Measurements from ENCODE around the gene ARSK. TPM values are rescaled to one million over a fixed set of nuclear protein-coding genes. Genes with fewer than 3 reads are reported as not detected.
"Not testable (repeated sequence)": the region's sequence is repeated elsewhere in the genome, so short reads cannot be mapped to it uniquely, and the experiment has no call there.

The ARSK gene
- total RNA-seq, 1 donor from 2014 or later, result 7.5 TPM

GRCh38 chr5:95620030-95620869 is 65.3 kb downstream of the ARSK start, which contains the start of gene GPR150:
TSS of gene GPR150 (plus strand) at chr5:95620087. CDS start at chr5:95620276, 189 bp downstream.
- no peak for DNase-seq (ENCODE audit: extremely low read depth, low read depth, low spot score)

- no peak for DNase-seq (ENCODE audit: extremely low read depth, low read depth, low spot score)
These were observed 66.3 kb downstream of the ARSK start for GRCh38 chr5:95620870-95621838.

DNA sequence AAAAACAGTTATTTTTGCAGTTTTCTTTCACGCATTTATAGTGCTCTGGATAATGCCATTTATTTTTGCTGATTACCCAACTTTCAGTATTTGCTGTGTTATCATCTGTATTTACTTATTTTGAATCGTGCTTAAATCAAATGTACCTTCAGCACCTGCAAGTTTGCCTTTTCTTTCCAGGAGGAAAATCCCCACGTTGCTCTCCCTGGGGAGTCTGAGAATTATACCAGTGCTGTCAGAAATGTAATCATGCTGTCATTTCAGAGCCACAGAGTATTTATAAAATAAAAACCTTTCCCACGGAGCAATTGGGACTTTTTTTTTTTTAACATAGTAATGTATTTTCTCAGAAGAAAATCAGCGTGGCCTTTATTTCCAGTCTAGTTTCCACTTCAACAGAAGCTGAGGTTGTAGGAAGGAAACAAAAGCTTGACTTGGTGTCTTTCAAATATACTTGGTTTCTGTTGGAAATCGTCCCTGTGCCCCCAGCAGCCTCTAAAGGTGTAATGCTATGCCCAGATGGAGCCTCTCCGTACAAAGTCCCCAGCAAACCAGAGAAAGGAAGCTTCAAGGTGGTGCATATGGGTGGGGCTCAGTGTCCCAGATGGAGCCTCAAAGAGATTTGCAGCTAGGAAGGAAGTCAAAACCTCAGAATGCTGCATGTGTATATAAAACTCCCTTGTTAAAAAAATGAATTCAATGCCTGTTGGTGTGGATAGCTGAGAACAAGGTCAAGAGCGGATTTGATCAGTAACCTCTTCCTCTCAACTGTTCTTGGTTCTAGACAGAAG is 67.1 kb downstream of the ARSK start:
- DNase-seq (ENCODE audit: extremely low read depth, low read depth, low spot score), result no peak

- DNase-seq (ENCODE audit: extremely low read depth, low read depth, low spot score), result no peak
These were observed 68.8 kb downstream of the ARSK start for GRCh38 chr5:95623706-95624105.

- DNase-seq (ENCODE audit: extremely low read depth, low read depth, low spot score), result no peak
These were observed 69.5 kb downstream of the ARSK start for GRCh38 chr5:95624368-95624767.

DNA sequence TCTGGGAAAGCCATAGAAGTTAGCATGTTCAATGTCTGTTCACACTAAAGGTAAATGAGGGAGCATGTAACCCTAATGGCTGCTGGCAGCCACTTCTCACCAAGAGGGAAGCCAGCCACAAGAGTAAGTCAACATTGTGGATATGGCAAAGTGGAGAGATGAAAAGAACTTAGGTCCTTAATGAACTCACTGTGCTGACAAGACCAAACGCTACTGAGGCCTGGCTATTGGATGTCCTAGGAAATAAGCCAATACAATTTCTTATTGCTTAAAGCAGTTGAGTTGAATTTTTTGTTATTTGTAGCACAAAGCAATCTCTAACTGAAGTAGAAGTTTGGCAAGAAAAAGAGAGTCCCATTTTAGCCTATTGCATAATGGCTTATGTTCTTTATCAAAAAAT is 71.8 kb downstream of the ARSK start:
- no peak for DNase-seq (ENCODE audit: extremely low read depth, low read depth, low spot score)

DNA sequence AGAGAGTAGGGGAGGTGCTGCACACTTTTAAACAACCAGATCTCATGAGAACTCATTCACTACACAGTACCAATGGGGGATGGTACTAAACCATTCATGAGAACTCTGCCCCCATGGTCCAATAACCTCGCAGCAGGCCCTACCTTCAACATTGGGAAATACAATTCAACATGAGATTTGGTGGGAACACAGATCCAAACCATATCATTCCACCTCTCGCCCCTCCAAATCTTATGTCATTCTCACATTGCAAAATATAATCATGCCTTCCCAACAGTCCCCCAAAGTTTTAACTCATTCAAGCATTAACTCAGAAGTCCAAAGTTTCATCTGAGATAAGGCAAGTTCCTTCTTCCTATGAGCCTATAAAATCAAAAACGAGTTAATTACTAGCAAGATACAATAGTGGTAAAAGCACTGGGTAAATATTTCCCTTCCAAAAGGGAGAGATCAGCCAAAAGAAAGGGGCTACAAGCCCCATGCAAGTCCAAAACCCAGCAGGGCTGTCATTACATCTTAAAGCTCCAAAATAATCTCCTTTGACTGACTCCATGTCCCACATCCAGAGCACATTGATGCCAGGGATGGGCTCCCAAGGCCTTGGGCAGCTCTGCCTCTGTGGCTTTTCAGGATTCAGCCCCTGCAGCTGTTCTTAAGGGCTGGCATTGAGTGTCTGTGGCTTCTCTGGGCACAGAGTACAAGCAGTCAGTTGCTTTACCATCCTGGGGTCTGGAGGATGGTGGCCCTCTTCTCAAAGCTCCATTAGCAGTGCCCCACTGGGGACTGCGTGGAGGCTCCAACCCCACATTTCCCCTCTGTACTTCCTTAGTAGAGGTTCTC is 73.3 kb downstream of the ARSK start:
- no peak for DNase-seq (ENCODE audit: extremely low read depth, low read depth, low spot score)

DNA sequence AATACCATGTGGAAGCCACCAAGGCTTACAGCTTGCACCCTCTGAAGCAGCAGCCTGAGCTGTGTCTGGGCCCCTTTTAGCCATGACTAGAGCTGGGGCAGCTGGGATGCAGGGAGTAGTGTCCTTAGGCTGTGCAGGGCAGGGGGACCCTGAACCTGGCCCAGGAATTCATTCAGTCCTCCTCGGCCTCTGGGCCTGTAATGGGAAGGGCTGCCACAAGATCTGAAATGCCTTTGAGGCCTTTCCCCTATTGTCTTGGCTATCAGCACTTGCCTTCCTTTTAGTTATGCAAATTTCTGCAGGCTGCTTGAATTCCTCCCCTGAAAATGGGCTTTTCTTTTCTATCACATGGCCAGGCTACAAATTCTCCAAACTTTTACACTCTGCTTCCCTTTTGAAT is 74.0 kb downstream of the ARSK start:
- DNase-seq (ENCODE audit: extremely low read depth, low read depth, low spot score), result no peak

DNA sequence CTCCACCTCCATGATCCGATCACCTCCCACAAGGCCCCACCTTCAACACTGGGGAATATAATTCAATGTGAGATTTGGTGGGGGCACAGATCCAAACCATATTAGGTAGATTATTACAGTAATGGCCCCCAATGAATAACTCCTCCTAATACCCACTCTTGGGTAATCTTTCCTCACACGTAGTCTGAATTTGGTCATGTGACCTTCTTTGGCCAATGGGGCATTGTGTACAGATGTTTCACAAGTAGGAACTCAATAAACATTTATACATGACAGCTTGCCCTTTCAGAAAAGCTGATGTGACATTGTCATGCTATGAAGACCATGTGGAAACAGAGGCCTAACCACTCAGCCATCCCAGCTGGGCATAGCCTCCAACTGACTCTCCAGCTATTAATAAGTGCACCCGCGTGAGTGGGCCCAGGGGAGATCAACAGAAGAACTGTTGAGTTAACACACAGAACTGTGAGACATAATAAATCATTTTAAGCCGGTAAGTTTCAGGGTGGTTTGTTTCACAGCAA is 75.6 kb downstream of the ARSK start:
- DNase-seq (ENCODE audit: extremely low read depth, low read depth, low spot score), result no peak

DNA sequence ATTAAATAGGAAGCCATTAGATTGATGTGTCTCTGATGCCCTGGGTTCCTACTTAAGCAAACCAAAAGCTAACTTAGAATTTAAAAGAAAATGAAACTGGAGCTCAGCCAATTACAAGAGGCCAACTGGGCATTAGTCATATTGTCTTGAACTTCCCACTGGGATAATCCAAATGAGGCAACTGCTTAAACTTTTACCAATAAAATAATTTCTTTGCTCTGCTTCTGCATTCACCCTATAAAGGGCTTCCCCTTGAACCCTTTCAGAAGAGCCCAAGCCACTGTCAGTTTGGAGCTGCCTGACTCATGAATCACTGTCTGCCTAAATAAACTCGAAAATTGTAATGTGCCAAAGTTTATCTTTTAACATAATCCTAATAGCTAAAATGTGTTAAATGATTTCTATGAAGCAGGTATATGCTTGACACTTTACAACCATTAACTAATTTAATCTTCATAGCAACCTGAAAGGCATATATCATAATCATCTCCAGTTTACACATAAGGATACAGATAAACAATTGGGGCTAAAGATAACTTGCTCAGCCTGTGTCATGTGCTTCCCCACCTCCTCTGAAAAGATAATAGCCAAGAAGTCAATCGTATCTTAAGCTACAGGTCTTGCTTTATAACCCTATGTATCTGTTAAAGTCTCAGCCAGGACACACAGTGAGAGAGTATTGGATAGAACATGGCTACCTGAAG is 76.5 kb downstream of the ARSK start:
- no peak for DNase-seq (ENCODE audit: extremely low read depth, low read depth, low spot score)

DNA sequence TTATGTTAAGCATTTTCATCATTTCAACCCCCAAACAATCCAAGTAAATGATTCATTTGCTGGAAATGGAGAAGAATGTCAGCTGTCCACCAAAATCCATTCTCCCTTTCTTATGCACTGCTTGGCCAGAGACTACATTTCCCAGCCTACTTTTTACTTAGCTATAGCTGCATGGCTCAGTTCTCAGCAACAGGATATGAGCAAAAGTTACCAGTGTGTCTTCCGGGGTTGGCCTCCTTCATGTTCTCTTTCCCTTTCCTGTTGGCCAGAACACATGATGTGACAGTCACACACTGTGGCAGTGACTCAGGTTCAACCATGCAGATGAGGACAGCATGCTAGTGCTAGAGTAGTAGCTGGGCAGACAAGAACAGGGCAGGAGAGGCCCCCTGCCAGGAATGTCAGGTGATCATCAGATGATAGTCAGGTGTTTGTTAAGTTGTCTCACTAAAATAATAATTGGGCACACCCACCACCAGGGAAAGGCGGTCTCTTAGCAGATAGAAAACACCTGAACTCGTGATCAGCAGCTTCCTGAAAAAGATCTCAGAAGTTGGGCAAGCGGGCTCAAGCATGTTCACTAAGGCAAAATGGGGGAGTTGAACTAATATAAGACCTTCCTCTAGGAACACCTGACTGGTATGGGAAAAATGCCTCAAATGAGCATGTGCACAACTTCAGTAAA is 77.2 kb downstream of the ARSK start:
- no peak for DNase-seq (ENCODE audit: extremely low read depth, low read depth, low spot score)

DNA sequence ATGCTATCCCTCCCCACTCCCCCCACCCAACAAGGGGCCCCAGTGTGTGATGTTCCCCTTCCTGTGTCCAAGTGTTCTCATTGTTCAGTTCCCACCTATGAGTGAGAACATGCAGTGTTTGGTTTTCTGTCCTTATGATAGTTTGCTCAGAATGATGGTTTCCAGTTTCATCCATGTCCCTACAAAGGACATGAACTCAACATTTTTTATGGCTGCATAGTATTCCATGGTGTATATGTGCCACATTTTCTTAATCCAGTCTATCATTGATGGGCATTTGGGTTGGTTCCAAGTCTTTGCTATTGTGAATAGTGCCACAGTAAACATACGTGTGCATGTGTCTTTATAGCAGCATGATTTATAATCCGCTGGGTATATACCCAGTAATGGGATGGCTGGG is 78.0 kb downstream of the ARSK start:
- DNase-seq (ENCODE audit: extremely low read depth, low read depth, low spot score), result not testable (repeated sequence)

GRCh38 chr5:95633671-95634070 is 78.8 kb downstream of the ARSK start:
- no peak for DNase-seq (ENCODE audit: extremely low read depth, low read depth, low spot score)

GRCh38 chr5:95634081-95634480 is 79.2 kb downstream of the ARSK start:
- DNase-seq (ENCODE audit: extremely low read depth, low read depth, low spot score), result no peak

- no peak for DNase-seq (ENCODE audit: extremely low read depth, low read depth, low spot score)
These were observed 83.7 kb downstream of the ARSK start for GRCh38 chr5:95638632-95639031.

DNA sequence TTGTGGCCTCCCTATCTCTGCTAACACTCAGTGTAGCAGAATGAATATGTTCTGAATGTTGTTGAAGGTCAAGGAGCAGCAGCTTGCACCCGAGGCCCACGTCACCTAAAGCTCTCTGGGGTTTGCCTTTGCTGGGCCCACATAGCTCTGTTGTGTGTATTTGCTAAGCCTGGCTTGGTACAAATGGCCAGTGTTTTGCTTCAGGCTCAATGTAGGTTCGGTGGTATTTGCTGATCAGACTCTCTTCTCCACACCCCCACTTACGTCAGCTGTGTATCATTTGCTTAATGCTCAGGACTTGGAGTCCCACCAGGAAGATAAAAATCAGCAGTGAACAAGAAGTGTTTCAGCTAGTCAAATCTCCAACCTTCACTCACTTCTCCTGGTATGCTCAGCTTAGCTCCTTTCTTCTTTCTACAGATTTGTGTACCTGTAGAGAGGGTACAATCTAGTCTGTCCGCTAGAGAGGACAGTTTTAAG is 86.9 kb downstream of the ARSK start:
- DNase-seq (ENCODE audit: extremely low read depth, low read depth, low spot score), result no peak

- no peak for DNase-seq (ENCODE audit: extremely low read depth, low read depth, low spot score)
These were observed 88.3 kb downstream of the ARSK start for GRCh38 chr5:95643152-95643551.

DNA sequence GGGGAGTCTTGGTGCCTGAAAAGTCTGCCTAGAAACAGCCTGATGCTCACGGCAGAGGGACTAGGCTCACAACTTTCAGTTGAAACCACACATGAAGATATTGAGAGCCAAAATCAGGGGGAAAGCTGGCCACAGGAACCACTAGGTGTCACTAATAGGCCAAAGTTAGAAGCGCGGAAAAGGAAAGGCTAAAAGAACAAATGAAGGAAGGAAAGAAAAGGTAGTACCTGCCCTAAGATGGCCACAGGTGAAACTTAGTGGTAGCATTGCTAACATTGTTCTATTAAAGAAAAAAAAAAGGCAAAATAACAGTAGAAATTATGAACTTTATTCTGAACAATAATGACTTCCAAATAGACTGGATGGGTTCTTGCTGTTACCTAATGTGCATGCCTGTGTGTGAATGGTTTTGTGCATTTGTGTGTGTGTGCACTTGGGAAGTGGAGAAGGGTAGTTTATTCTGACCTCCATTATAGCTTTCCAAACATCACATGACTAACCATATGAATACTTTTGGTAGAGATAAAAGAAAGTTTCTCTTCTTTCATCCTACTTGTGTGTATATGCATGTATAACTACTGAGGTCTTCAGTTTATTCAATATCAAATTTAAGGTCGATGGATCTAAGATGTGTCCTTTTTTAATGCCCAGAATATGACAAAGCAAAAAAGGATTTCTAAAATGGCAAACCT is 89.6 kb downstream of the ARSK start:
- no peak for DNase-seq (ENCODE audit: extremely low read depth, low read depth, low spot score)
